GM06990 (cell line): ENCODE measurements around the gene MTA1.

Source experiments
- DNase-seq: peaks from one replicate; pipeline ENCODE4 v3.0.0-alpha.2; 2011; ENCODE audit not compliant: insufficient read length; ENCODE audit errors: extremely low read depth
- H3K27me3 ChIP-seq: replicated peaks from 2 replicates; pipeline ENCODE4 v1.6.0; 2011; ENCODE audit warnings: low read length; ENCODE audit not compliant: control insufficient read depth, insufficient read depth
- H3K36me3 ChIP-seq: 2 replicates; pipeline ENCODE4 v1.5.1; 2011; ENCODE audit warnings: low read length; ENCODE audit not compliant: control insufficient read depth, insufficient read depth
- H3K4me3 ChIP-seq: replicated peaks from 2 replicates; pipeline ENCODE4 v1.5.1; 2011; ENCODE audit warnings: low read depth, mild to moderate bottlenecking, control low read depth, low read length
- TF ChIP-seq, protein P1 (sequence below): IDR thresholded peaks from 2 replicates; pipeline ENCODE4 v1.5.1; 2011; ENCODE audit warnings: low read length, control low read depth, mild to moderate bottlenecking, inconsistent platforms; ENCODE audit not compliant: insufficient read depth, poor library complexity, severe bottlenecking

The MTA1 gene

GRCh38 chr14:105422695-105423487 is 3.3 kb downstream of the MTA1 start:
- Histone ChIP-seq H3K36me3 (peaks cover 11% of the 10 kb centered on the region), H3K4me3 (no peak overlapping the region)
- DNase-seq = no peak

DNA sequence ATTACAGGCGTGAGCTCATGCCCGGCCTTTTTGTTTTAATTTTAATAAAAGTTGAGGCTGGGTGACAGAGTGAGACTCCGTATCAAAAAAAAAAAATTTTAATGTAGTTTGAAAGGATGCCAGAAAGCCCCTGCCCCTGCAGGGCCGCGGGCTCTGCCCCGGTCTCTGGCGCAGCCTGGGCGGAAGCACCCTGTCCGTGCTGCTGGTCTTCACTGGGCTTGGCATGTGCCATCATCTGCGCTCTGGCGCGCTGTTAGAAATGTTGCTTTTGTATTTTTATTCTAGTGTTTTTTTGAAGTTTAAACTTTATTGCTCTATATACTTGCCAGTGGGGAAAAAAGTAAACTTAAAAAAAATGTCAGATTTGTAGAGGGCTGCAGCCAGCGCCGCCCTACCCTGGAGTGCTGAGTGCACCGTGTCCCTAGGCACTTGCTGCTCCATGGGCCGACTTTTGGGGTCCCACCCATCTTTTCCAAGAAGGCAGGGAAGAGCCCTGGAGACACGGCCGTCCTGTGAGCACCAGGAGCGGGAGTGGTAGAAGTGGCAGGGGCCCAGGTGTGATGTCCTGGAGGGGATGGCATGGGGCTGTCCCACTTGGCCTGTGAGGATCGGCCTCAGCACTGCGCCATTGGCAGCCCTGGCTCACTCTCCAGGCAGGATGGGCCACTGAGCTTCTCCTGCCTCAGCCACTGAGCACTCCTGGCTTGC is 4.0 kb downstream of the MTA1 start:
- DNase-seq = no peak
- H3K27me3 ChIP-seq = no peaks in the 10 kb centered on the region
- peaks cover 11% of the 10 kb centered on the region for H3K36me3 ChIP-seq
- H3K4me3 ChIP-seq = no peak overlapping the region
- TF ChIP-seq, protein P1, sequence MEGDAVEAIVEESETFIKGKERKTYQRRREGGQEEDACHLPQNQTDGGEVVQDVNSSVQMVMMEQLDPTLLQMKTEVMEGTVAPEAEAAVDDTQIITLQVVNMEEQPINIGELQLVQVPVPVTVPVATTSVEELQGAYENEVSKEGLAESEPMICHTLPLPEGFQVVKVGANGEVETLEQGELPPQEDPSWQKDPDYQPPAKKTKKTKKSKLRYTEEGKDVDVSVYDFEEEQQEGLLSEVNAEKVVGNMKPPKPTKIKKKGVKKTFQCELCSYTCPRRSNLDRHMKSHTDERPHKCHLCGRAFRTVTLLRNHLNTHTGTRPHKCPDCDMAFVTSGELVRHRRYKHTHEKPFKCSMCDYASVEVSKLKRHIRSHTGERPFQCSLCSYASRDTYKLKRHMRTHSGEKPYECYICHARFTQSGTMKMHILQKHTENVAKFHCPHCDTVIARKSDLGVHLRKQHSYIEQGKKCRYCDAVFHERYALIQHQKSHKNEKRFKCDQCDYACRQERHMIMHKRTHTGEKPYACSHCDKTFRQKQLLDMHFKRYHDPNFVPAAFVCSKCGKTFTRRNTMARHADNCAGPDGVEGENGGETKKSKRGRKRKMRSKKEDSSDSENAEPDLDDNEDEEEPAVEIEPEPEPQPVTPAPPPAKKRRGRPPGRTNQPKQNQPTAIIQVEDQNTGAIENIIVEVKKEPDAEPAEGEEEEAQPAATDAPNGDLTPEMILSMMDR = no peak

More at GRCh38 chr14:105422695-105423487, 3.3 kb downstream of the MTA1 start:
- TF ChIP-seq, protein P1 = no peak
- no peaks in the 10 kb centered on the region for H3K27me3 ChIP-seq

DNA sequence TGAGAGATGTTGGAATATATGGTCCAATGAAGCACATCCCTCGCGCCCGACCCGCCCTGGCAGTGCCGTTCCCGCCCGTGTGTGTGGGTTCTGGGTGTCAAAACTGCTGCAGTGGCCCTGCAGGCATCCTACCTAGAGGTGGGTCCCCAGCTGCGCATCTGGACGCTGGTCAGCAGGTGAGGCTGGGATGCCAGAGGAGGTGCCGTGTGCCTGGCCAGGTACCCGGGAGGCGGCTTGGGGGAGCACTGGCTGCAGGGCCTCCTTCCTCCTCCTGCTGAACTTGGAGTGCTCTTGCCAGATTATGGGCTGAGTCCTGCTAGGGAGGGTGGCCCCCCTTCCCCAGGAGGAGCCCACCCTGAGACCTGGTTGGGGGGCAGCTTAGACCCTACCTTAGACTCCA is 5.2 kb downstream of the MTA1 start:
- H3K4me3 ChIP-seq = no peak overlapping the region
- H3K27me3 ChIP-seq = no peaks in the 10 kb centered on the region
- DNase-seq = no peak
- H3K36me3 ChIP-seq = peaks cover 13% of the 10 kb centered on the region
- TF ChIP-seq, protein P1 = no peak

DNA sequence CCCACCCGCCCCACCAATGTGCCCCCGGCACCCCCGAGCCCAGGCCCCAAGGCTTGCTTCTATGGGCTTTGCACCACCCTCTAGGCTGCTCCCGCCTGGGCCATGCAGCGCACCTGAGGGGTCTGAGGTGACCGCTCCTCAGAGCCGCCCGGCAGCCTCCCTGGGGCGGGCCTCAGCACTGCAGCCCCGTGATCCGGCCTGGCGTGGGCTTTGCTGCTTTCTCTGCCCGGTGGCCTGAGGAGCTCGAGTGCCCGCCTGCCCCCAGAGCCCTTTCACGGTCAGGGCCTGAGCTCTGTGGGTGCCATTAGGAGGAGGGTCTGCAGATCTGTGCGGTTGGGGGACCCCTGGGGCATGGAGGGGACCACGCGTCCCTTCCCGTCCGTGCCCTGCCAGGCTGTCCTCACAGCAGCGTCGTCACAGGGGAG is 6.2 kb downstream of the MTA1 start:
- no peaks in the 10 kb centered on the region for H3K27me3 ChIP-seq
- TF ChIP-seq, protein P1 = no peak
- DNase-seq = no peak
- H3K4me3 ChIP-seq = no peak overlapping the region
- peaks cover 14% of the 10 kb centered on the region for H3K36me3 ChIP-seq

DNA sequence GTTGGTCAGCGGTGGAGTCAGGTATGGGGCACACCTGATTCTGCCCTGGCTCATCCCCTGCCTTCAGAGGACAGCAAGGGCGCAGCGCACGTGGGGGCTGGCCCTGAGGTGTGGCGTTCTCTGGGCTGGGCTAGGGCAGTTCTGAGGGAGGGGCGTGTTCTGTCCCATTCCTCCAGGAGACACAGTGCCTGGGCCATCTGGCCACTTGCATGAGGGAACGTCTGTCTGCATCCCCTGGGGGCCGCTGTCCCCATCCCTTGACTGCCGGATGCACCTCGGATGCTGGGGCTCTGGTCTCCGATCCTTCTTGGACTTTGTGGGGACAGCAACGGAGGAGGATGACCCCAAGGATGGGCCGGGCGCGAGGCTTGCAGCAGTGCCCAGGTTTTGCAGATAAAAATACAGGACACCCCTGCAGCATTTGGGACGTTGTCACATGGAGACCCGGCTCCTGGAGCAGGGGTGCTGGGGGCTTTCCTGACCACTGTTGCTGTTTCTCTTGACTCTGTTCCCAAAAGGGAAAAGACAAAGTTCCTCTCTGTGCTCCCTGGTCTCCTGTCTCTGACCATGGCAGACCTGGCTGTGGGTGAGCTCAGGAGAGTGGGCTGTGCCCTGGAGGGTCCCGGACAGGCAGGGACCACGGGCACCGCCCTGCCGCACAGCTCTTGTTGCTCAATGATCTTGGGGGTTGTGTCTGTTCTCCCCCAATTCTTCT is 6.9 kb downstream of the MTA1 start:
- H3K4me3 ChIP-seq = no peak overlapping the region
- no peak for DNase-seq
- H3K27me3 ChIP-seq = no peaks in the 10 kb centered on the region
- peaks cover 15% of the 10 kb centered on the region for H3K36me3 ChIP-seq
- TF ChIP-seq, protein P1 = no peak
